Effector CD4-positive, alpha-beta T cell (primary cell): ENCODE measurements around the gene PRCP.
"Not testable (repeated sequence)": the region's sequence is repeated elsewhere in the genome, so short reads cannot be mapped to it uniquely, and the experiment has no call there.

Experiments used
- DNase-seq: peaks from one replicate; pipeline ENCODE4 v3.0.0-alpha.2; 2020
- total RNA-seq: gene quantifications from one replicate; lab custom pipeline; 2026; lab: John Stamatoyannopoulos, UW

Gene PRCP
- total RNA-seq, result 22.5 reads per million, percentile 49 among the genes with 10 or more reads in this experiment

- DNase-seq, result peak; percentile 91
These were observed at the start of gene PRCP for GRCh38 chr11:82900277-82901164. Gene PRCP (minus strand): TSS chr11:82900430. CDS start chr11:82900402, 28 bp downstream.

- no peak for DNase-seq
These were observed 49.1 kb upstream of the PRCP start for GRCh38 chr11:82949352-82949751.

GRCh38 chr11:82945682-82946081, 45.5 kb upstream of the PRCP start:
- DNase-seq, result no peak

- DNase-seq, result not testable (repeated sequence)
These were observed 44.8 kb upstream of the PRCP start for GRCh38 chr11:82945041-82945440.

GRCh38 chr11:82944198-82944597, 44.0 kb upstream of the PRCP start:
- no peak for DNase-seq

- DNase-seq, result not testable (repeated sequence)
These were observed 43.2 kb upstream of the PRCP start for GRCh38 chr11:82943430-82943829.

GRCh38 chr11:82942376-82942775, 42.1 kb upstream of the PRCP start:
- no peak for DNase-seq

- DNase-seq, result no peak
These were observed 39.2 kb upstream of the PRCP start for GRCh38 chr11:82939456-82939855.

GRCh38 chr11:82937554-82937953, 37.3 kb upstream of the PRCP start:
- no peak for DNase-seq

GRCh38 chr11:82936261-82936660, 36.0 kb upstream of the PRCP start:
- no peak for DNase-seq

GRCh38 chr11:82932564-82932963, 32.3 kb upstream of the PRCP start:
- DNase-seq, result no peak

GRCh38 chr11:82930734-82931133, 30.5 kb upstream of the PRCP start:
- DNase-seq, result no peak

- DNase-seq, result no peak
These were observed 30.0 kb upstream of the PRCP start for GRCh38 chr11:82930229-82930628.

GRCh38 chr11:82929121-82929520, 28.9 kb upstream of the PRCP start:
- DNase-seq, result no peak

GRCh38 chr11:82927264-82927880, 27.1 kb upstream of the PRCP start:
- DNase-seq, result peak; percentile 21

GRCh38 chr11:82924522-82925224, 24.4 kb upstream of the PRCP start:
- no peak for DNase-seq

GRCh38 chr11:82922396-82923173, 22.4 kb upstream of the PRCP start:
- DNase-seq, result not testable (repeated sequence)

GRCh38 chr11:82920227-82920626, 20.0 kb upstream of the PRCP start:
- DNase-seq, result not testable (repeated sequence)

- DNase-seq, result not testable (repeated sequence)
These were observed 19.6 kb upstream of the PRCP start for GRCh38 chr11:82919786-82920185.

- DNase-seq, result no peak
These were observed 8.9 kb upstream of the PRCP start for GRCh38 chr11:82909015-82909640.

GRCh38 chr11:82908311-82908710, 8.1 kb upstream of the PRCP start:
- DNase-seq, result no peak

GRCh38 chr11:82907371-82907770, 7.1 kb upstream of the PRCP start:
- DNase-seq, result no peak
